DOHH2 (cell line): ENCODE data around the gene ANKS1B.

Experiments
- EZH2phosphoT487 ChIP-seq: fragments of 200-600 bp; sonication (generic); IDR thresholded peaks from 2 replicates; pipeline ENCODE4 v1.6.1; 2017; ENCODE audit warnings: borderline replicate concordance, mild to moderate bottlenecking, antibody characterized with exemption, low read length, moderate library complexity, mixed read lengths
- TF ChIP-seq, protein P1 (sequence below): fragments of 200-600 bp; sonication (generic); IDR thresholded peaks from one replicate; pipeline ENCODE4 v1.5.1; 2014; ENCODE audit warnings: antibody characterized with exemption, mild to moderate bottlenecking, low read depth, low read length; ENCODE audit not compliant: poor library complexity, severe bottlenecking

DNA sequence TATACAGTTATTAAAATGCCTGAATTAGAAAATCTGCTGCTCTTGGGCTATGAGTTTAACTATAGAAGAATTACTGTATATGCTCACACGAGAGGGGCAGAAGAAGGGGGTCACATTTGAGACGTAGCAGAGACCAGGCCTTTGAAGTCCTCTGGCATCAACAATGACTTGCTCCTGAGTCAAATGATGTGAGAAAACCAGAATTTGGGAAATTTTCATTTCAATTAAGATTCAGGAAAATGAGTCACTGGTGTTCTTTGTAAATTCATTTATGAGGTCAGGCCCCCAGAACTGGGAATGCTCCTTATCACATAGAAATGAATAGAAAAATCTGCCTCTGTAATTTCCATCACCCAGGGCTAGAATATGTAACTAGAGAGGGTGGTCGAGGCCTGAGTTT is 1246.7 kb downstream of the ANKS1B start:
- TF ChIP-seq, protein P1, sequence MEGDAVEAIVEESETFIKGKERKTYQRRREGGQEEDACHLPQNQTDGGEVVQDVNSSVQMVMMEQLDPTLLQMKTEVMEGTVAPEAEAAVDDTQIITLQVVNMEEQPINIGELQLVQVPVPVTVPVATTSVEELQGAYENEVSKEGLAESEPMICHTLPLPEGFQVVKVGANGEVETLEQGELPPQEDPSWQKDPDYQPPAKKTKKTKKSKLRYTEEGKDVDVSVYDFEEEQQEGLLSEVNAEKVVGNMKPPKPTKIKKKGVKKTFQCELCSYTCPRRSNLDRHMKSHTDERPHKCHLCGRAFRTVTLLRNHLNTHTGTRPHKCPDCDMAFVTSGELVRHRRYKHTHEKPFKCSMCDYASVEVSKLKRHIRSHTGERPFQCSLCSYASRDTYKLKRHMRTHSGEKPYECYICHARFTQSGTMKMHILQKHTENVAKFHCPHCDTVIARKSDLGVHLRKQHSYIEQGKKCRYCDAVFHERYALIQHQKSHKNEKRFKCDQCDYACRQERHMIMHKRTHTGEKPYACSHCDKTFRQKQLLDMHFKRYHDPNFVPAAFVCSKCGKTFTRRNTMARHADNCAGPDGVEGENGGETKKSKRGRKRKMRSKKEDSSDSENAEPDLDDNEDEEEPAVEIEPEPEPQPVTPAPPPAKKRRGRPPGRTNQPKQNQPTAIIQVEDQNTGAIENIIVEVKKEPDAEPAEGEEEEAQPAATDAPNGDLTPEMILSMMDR, result no peak
- no peak for TF ChIP-seq EZH2phosphoT487
